CD4-positive, alpha-beta T cell (primary cell): ENCODE results near the gene FKRP. TPM values are rescaled to one million over a fixed set of nuclear protein-coding genes. Genes with fewer than 3 reads are reported as not detected.

Experiments used
- ATAC-seq: fragments of 200-7000 bp; cut with Tn5 transposase; one replicate; pipeline ENCODE4 v1.10.0; 2022; ENCODE audit warnings: mild to moderate bottlenecking; ENCODE audit not compliant: poor library complexity
- CTCF ChIA-PET: fragments of 350-600 bp; sonication (Branson Sonifier 250); formaldehyde crosslinking; loops from one replicate; lab custom pipeline; 2021; ENCODE audit warnings: antibody characterized with exemption, inconsistent platforms; lab: Charles Lee
- POLR2A ChIA-PET: fragments of 350-600 bp; sonication (Branson Sonifier 250); formaldehyde crosslinking; loops from one replicate; lab custom pipeline; 2021; ENCODE audit warnings: antibody characterized with exemption, inconsistent platforms; lab: Charles Lee
- DNase-seq, 14 experiments: peaks; one replicate each; pipeline ENCODE4 v3.0.0-alpha.2; 2013 to 2020; ENCODE audit warnings: mixed read lengths in 2 of 14
- H3K27ac ChIP-seq, 2 donors: one replicate each; pipeline versions ENCODE4 v1.5.1 to v1.7.0; 2013; ENCODE audit warnings: low read length in 2 of 2, low read depth in 1 of 2, mild to moderate bottlenecking in 1 of 2
- H3K27me3 ChIP-seq, 2 experiments: 1 replicate in 1 of 2; 2 replicates in 1 of 2; pipeline versions ENCODE4 v1.6.1 to v1.7.0; 2013; ENCODE audit warnings: low read length in 2 of 2, control low read depth in 1 of 2, mild to moderate bottlenecking in 1 of 2, moderate library complexity in 1 of 2; ENCODE audit not compliant: insufficient read depth in 2 of 2, control insufficient read depth in 1 of 2
- H3K36me3 ChIP-seq: one replicate; pipeline ENCODE4 v1.6.1; 2013; ENCODE audit warnings: low read length, control low read depth; ENCODE audit not compliant: insufficient read depth
- H3K4me1 ChIP-seq: one replicate; pipeline ENCODE4 v1.6.1; 2013; ENCODE audit warnings: low read length, control low read depth; ENCODE audit not compliant: insufficient read depth
- H3K4me3 ChIP-seq: one replicate; pipeline ENCODE4 v1.5.1; 2013; ENCODE audit warnings: mild to moderate bottlenecking, low read length, moderate library complexity
- H3K9me3 ChIP-seq, 2 experiments: 1 replicate in 1 of 2; 2 replicates in 1 of 2; pipeline versions ENCODE4 v1.6.1 to v1.7.0; 2013; ENCODE audit warnings: low read length in 2 of 2, mild to moderate bottlenecking in 2 of 2, control low read depth in 1 of 2, moderate library complexity in 1 of 2; ENCODE audit not compliant: control insufficient read depth in 1 of 2, insufficient read depth in 1 of 2
- H3K27ac Mint-ChIP-seq: one replicate; pipeline ENCODE4 v1.8.0; 2020; ENCODE audit warnings: mixed read lengths
- H3K27me3 Mint-ChIP-seq: one replicate; pipeline ENCODE4 v1.8.0; 2021; ENCODE audit warnings: mixed read lengths
- H3K36me3 Mint-ChIP-seq: one replicate; pipeline ENCODE4 v1.8.0; 2021; ENCODE audit warnings: low read depth, mixed read lengths
- H3K4me1 Mint-ChIP-seq: one replicate; pipeline ENCODE4 v1.8.0; 2021; ENCODE audit warnings: low read depth, mixed read lengths
- H3K4me3 Mint-ChIP-seq: one replicate; pipeline ENCODE4 v1.8.0; 2020; ENCODE audit warnings: mild to moderate bottlenecking, mixed read lengths
- H3K9me3 Mint-ChIP-seq: one replicate; pipeline ENCODE4 v1.8.0; 2020; ENCODE audit warnings: mixed read lengths
- CTCF ChIP-seq: fragments of 200-600 bp; IDR thresholded peaks from one replicate; pipeline ENCODE4 v1.8.0; 2022; ENCODE audit warnings: antibody characterized with exemption, mild to moderate bottlenecking
- intact Hi-C, 2 experiments: fragments of 100-400 bp; cut with DNase I in 1 of 2; cut with micrococcal nuclease in 1 of 2; formaldehyde crosslinking; loops; one replicate each; pipeline versions ENCODE4 v1.15.1 to v1.9.0; 2023 to 2025; cut with DNase I, micrococcal nuclease
- total RNA-seq, 174 experiments: library from RNA in 2 of 174; stranded (reverse) in 2 of 174; gene quantifications; one replicate each; pipeline ENCODE4 v1.2.3 and lab custom pipeline; 2021 to 2026

The FKRP gene
- total RNA-seq, 2 experiments from 2014 or later: 19.0 to 20.2 TPM

GRCh38 chr19:46753420-46754155, 7.7 kb downstream of the FKRP start:
- DNase-seq: peak; percentile 51 to 84 (median 69)
- Mint-ChIP-seq H3K4me3 (peak overlapping the region; percentile 65), H3K9me3 (no peaks in the 10 kb centered on the region), H3K4me1 (peaks cover 13% of the 10 kb centered on the region), H3K36me3 (peaks cover 31% of the 10 kb centered on the region), H3K27ac (no peak overlapping the region), H3K27me3 (no peaks in the 10 kb centered on the region)
- no peaks in the 10 kb centered on the region for H3K9me3 ChIP-seq
- H3K4me3 ChIP-seq: no peak overlapping the region
- H3K4me1 ChIP-seq: peaks cover 17% of the 10 kb centered on the region
- peak; percentile 62 for TF ChIP-seq CTCF
- POLR2A ChIA-PET: interaction anchor here (0.6 to 0.7 kb wide), 2 partner anchors 82 to 421 kb away, joined by 3 read pairs; no protein-coding TSS in a partner anchor
- CTCF ChIA-PET: interaction anchor here (0.6 to 2.4 kb wide), 17 partner anchors 11 to 226 kb away, joined by 3 to 18 read pairs (median 4); partner anchors contain the start of gene AP2S1
- peaks cover 25% of the 10 kb centered on the region for H3K36me3 ChIP-seq
- H3K27me3 ChIP-seq: no peaks in the 10 kb centered on the region
- H3K27ac ChIP-seq: no peak overlapping the region
- intact Hi-C loops: no loop called here
- ATAC-seq: peak; percentile 95

- CTCF ChIA-PET: interaction anchor here (2.4 kb wide), 1 partner anchor 11 kb away, joined by 12 read pairs; no protein-coding TSS in a partner anchor
- DNase-seq: peak in 1 of 14 experiments; percentile 43
- intact Hi-C loops: loop anchor here in 1 of 2 experiments (5.0 kb wide), 1 partner anchor 237 kb away; no protein-coding TSS in a partner anchor
Observed at GRCh38 chr19:46755077-46755852, 9.4 kb downstream of the FKRP start.

More at GRCh38 chr19:46755077-46755852, 9.4 kb downstream of the FKRP start:
- no peak for TF ChIP-seq CTCF
- Mint-ChIP-seq H3K27ac (no peak overlapping the region), H3K4me3 (no peak overlapping the region), H3K36me3 (peaks cover 31% of the 10 kb centered on the region), H3K9me3 (no peaks in the 10 kb centered on the region), H3K4me1 (peaks cover 11% of the 10 kb centered on the region), H3K27me3 (no peaks in the 10 kb centered on the region)
- H3K4me3 ChIP-seq: no peak overlapping the region
- H3K9me3 ChIP-seq: no peaks in the 10 kb centered on the region
- peaks cover 17% of the 10 kb centered on the region for H3K4me1 ChIP-seq
- no peaks in the 10 kb centered on the region for H3K27me3 ChIP-seq
- POLR2A ChIA-PET: no interaction called here
- H3K27ac ChIP-seq: no peak overlapping the region
- ATAC-seq: no peak
- H3K36me3 ChIP-seq: peaks cover 15% of the 10 kb centered on the region
